Measurements from ENCODE around the gene DIMT1. TPM values are rescaled to one million over a fixed set of nuclear protein-coding genes. Genes with fewer than 3 reads are reported as not detected.

DIMT1 gene
- total and polyA plus RNA-seq, 4 experiments from 2014 or later = 27.9 to 53.5 (median 40.3) TPM

DNA sequence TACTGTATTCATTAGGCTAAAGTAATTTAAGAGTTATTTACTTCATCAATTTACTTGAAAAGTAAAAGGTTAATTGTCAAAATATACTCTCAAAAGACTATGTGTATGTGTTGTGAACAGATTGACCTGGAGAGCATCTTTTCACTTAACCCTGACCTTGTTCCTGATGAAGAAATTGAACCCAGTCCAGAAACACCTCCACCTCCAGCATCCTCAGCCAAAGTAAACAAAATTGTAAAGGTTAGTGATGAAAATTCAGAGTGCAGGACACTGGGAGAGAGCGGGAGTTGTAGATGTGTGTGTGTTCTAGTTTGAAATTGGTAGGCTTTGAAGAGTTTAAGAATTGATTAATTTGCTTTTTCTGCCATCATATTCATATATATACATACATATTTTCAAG, 55.8 kb downstream of the DIMT1 start:
- peaks cover 22 to 37% (median 28%) of the 10 kb centered on the region in 4 donors for H3K4me1 Mint-ChIP-seq
- CTCF ChIA-PET (ENCODE audit: partially characterized antibody) = no interaction called here
- H3K9me3 ChIP-seq (ENCODE audit: control insufficient read depth in 1 of 2, low read length in 2 of 2) = no peaks in the 10 kb centered on the region

DNA sequence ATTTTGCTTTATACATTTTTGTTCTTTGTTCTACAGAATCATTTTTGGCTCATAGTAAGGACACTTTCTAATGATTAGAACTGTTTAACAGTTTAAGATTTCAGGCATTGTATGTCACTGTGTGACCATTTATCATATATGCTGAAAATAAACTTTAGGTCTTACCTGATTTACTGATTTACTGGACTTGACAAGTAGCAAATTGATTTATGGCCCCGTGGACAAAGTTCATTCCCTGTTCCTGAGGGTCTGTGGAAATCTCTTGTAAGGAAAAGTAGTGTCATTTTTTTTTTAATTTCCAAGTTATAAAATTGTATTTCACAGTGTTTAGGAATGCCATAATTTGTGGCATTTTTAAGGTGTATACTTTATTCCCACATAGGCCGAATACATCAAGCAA, 57.0 kb downstream of the DIMT1 start:
- Mint-ChIP-seq H3K4me3 (no peak overlapping the region), H3K27ac (peak overlapping the region in 5 of 7 donors; percentile 14 to 86 (median 43)), H3K36me3 (peaks cover 17 to 32% of the 10 kb centered on the region in 2 donors), H3K4me1 (peaks cover 32 to 49% (median 37%) of the 10 kb centered on the region in 4 donors), H3K9me3 (no peaks in the 10 kb centered on the region), H3K27me3 (no peaks in the 10 kb centered on the region)
- Histone ChIP-seq H3K27me3 (ENCODE audit: insufficient read depth, low read length) (no peaks in the 10 kb centered on the region), H3K36me3 (ENCODE audit: insufficient read depth, low read length) (peaks cover 16% of the 10 kb centered on the region), H3K4me3 (ENCODE audit: low read length in 2 of 2) (no peak overlapping the region), H3K9me3 (ENCODE audit: control insufficient read depth in 1 of 2, low read length in 2 of 2) (no peaks in the 10 kb centered on the region), H3K4me1 (ENCODE audit: insufficient read depth, low read length) (peaks cover 51% of the 10 kb centered on the region), H3K27ac (ENCODE audit: low read depth, low read length) (no peak overlapping the region)
- DNase-seq = no peak
- CTCF ChIA-PET (ENCODE audit: partially characterized antibody) = interaction anchor here (1.1 to 3.9 kb wide), 3 partner anchors 55 to 122 kb away, joined by 4 to 17 read pairs (median 4); no protein-coding TSS in a partner anchor
- intact Hi-C loops (cut with micrococcal nuclease) = no loop called here
- POLR2A ChIA-PET (ENCODE audit: partially characterized antibody) = interaction anchor here (1.2 kb wide), 1 partner anchor 13 kb away, joined by 4 read pairs; no protein-coding TSS in a partner anchor

More for the DNA sequence above, 55.8 kb downstream of the DIMT1 start:
- intact Hi-C loops (cut with micrococcal nuclease) = no loop called here
- no peaks in the 10 kb centered on the region for H3K27me3 Mint-ChIP-seq
- no peak overlapping the region for H3K4me3 Mint-ChIP-seq
- POLR2A ChIA-PET (ENCODE audit: partially characterized antibody) = no interaction called here
- Histone ChIP-seq H3K27ac (ENCODE audit: low read depth, low read length) (no peak overlapping the region), H3K36me3 (ENCODE audit: insufficient read depth, low read length) (peaks cover 22% of the 10 kb centered on the region), H3K27me3 (ENCODE audit: insufficient read depth, low read length) (no peaks in the 10 kb centered on the region), H3K4me3 (ENCODE audit: low read length in 2 of 2) (no peak overlapping the region), H3K4me1 (ENCODE audit: insufficient read depth, low read length) (peaks cover 40% of the 10 kb centered on the region)
- peaks cover 23 to 40% of the 10 kb centered on the region in 2 donors for H3K36me3 Mint-ChIP-seq
- peak overlapping the region; percentile 34 to 92 (median 64) for H3K27ac Mint-ChIP-seq
- H3K9me3 Mint-ChIP-seq = no peaks in the 10 kb centered on the region
- no peak for DNase-seq

DNA sequence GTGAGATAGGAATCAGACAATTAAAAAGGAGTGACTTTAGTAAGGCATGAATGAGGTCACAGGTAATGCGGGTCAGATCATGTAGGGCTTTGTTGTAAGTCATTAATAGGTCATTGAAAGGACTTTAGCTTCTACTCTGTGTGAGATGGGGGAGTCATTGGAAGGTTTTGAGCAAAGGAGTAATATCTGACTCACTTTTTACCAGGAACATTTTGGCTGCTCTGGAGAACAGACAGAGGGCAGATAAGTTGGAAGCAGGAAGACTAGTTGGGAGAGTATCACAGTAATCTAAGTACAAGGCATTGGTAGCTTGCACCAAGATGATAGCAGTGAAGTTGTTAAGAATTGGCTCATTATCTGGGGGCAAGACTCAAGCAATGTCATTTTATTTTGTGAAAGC, 60.3 kb downstream of the DIMT1 start:
- Histone ChIP-seq H3K27me3 (ENCODE audit: insufficient read depth, low read length) (no peaks in the 10 kb centered on the region), H3K27ac (ENCODE audit: low read depth, low read length) (no peak overlapping the region), H3K4me3 (ENCODE audit: low read length in 2 of 2) (no peak overlapping the region), H3K36me3 (ENCODE audit: insufficient read depth, low read length) (peaks cover under 1% of the 10 kb centered on the region), H3K4me1 (ENCODE audit: insufficient read depth, low read length) (peaks cover 65% of the 10 kb centered on the region), H3K9me3 (ENCODE audit: control insufficient read depth in 1 of 2, low read length in 2 of 2) (no peaks in the 10 kb centered on the region)
- Mint-ChIP-seq H3K4me3 (peak overlapping the region in 3 of 8 donors; percentile 41 to 78 (median 76)), H3K27me3 (no peaks in the 10 kb centered on the region), H3K36me3 (peaks cover 8 to 13% of the 10 kb centered on the region in 2 donors), H3K9me3 (no peaks in the 10 kb centered on the region), H3K4me1 (peaks cover 44 to 72% (median 54%) of the 10 kb centered on the region in 4 donors), H3K27ac (peak overlapping the region; percentile 19 to 91 (median 75))
- ChIA-PET CTCF (ENCODE audit: partially characterized antibody) (interaction anchor here (0.8 to 6.3 kb wide), 8 partner anchors 8 to 119 kb away, joined by 3 to 45 read pairs (median 4); partner anchors contain the start of gene KIF2A), POLR2A (ENCODE audit: partially characterized antibody) (interaction anchor here (0.7 to 3.5 kb wide), 3 partner anchors 38 to 52 kb away, joined by 4 to 13 read pairs (median 5); partner anchors contain the start of gene KIF2A)
- no peak for DNase-seq
- intact Hi-C loops (cut with micrococcal nuclease) = no loop called here

DNA sequence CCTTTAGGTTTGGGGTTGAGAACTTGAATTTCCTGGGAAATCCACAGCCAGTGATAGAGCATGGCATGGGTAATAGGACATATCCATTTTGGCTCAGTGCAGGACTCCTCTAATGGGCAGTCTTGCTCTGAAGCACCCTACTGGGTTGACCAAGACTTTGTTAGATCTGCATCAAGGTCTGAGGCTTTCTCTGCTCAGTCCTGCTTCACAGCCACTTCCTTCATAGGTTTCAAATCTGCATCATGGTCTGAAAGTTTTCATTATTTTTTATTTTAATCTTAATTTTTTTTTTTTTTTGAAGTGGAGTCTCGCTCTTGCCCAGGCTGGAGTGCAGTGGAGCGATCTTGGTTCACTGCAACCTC, 61.2 kb downstream of the DIMT1 start:
- CTCF ChIA-PET (ENCODE audit: partially characterized antibody) = interaction anchor here (1.3 to 6.3 kb wide), 2 partner anchors 9 to 51 kb away, joined by 9 to 45 read pairs; no protein-coding TSS in a partner anchor
- Mint-ChIP-seq H3K4me3 (peak overlapping the region in 6 of 8 donors; percentile 69 to 85 (median 79)), H3K4me1 (peaks cover 43 to 70% (median 55%) of the 10 kb centered on the region in 4 donors), H3K27me3 (no peaks in the 10 kb centered on the region), H3K36me3 (peaks cover 4 to 8% of the 10 kb centered on the region in 2 donors), H3K27ac (peak overlapping the region; percentile 79 to 90 (median 88)), H3K9me3 (no peaks in the 10 kb centered on the region)
- H3K36me3 ChIP-seq (ENCODE audit: insufficient read depth, low read length) = no peaks in the 10 kb centered on the region
- no peaks in the 10 kb centered on the region for H3K27me3 ChIP-seq (ENCODE audit: insufficient read depth, low read length)
- peaks cover 55% of the 10 kb centered on the region for H3K4me1 ChIP-seq (ENCODE audit: insufficient read depth, low read length)
- POLR2A ChIA-PET (ENCODE audit: partially characterized antibody) = interaction anchor here (3.5 kb wide), 1 partner anchor 37 kb away, joined by 13 read pairs; the partner anchor contains the start of gene KIF2A
- intact Hi-C loops (cut with micrococcal nuclease) = no loop called here
- no peak overlapping the region for H3K4me3 ChIP-seq (ENCODE audit: low read length in 2 of 2)
- no peak for DNase-seq
- peak overlapping the region; percentile 26 for H3K27ac ChIP-seq (ENCODE audit: low read depth, low read length)
- no peaks in the 10 kb centered on the region for H3K9me3 ChIP-seq (ENCODE audit: control insufficient read depth in 1 of 2, low read length in 2 of 2)

DNA sequence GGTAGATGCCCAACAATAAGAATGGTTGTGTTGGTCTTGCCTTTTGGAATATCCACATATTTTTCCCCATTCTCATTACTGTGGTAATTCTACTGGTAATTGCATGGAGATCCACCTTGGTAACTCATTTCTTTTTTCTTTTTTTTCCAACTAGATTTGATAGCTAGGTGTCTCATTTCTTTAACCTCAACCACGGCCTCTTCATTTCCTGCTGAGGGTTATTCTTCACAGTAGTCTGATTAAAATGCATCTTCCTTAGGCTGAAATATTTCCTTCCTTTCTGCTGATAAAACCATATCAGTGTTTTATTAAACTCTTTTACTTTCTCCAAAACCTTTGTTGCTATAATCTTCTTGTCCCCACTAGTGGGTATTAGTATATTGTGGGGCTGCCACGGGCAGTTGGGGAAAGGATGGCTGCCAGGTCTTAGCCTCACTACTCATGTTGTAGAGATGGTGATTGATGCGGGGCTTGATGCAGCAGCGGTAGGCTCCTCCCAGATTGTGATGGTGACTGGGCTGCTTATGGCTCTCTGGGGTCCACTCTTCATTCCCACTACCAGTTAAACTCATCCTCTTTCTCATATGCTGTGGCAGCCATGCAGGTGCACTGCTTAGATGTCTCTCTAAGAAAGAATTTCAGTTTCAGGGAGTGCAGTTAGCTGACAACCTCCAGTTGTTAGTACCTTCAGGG, 61.8 kb downstream of the DIMT1 start:
- H3K9me3 Mint-ChIP-seq = no peaks in the 10 kb centered on the region
- H3K9me3 ChIP-seq (ENCODE audit: control insufficient read depth in 1 of 2, low read length in 2 of 2) = no peaks in the 10 kb centered on the region
- peak overlapping the region; percentile 79 to 90 (median 88) for H3K27ac Mint-ChIP-seq
- peaks cover 41 to 69% (median 53%) of the 10 kb centered on the region in 4 donors for H3K4me1 Mint-ChIP-seq
- ChIA-PET CTCF (ENCODE audit: partially characterized antibody) (interaction anchor here (1.0 to 6.3 kb wide), 7 partner anchors 9 to 118 kb away, joined by 4 to 45 read pairs (median 9); partner anchors contain the start of gene KIF2A), POLR2A (ENCODE audit: partially characterized antibody) (interaction anchor here (0.9 to 3.0 kb wide), 3 partner anchors 36 to 118 kb away, joined by 3 to 11 read pairs (median 3); partner anchors contain the start of gene KIF2A)
- peak overlapping the region; percentile 26 for H3K27ac ChIP-seq (ENCODE audit: low read depth, low read length)
- H3K4me3 Mint-ChIP-seq = peak overlapping the region; percentile 5 to 85 (median 76)
- intact Hi-C loops (cut with micrococcal nuclease) = loop anchor here (2.0 kb wide), 1 partner anchor 35 kb away; the partner anchor contains the start of gene KIF2A
- H3K27me3 Mint-ChIP-seq = no peaks in the 10 kb centered on the region
- peaks cover 53% of the 10 kb centered on the region for H3K4me1 ChIP-seq (ENCODE audit: insufficient read depth, low read length)
- H3K4me3 ChIP-seq (ENCODE audit: low read length in 2 of 2) = no peak overlapping the region
- H3K36me3 ChIP-seq (ENCODE audit: insufficient read depth, low read length) = no peaks in the 10 kb centered on the region
- peaks cover 4 to 8% of the 10 kb centered on the region in 2 donors for H3K36me3 Mint-ChIP-seq
- no peaks in the 10 kb centered on the region for H3K27me3 ChIP-seq (ENCODE audit: insufficient read depth, low read length)
- DNase-seq = peak; percentile 17 to 42 (median 26)

DNA sequence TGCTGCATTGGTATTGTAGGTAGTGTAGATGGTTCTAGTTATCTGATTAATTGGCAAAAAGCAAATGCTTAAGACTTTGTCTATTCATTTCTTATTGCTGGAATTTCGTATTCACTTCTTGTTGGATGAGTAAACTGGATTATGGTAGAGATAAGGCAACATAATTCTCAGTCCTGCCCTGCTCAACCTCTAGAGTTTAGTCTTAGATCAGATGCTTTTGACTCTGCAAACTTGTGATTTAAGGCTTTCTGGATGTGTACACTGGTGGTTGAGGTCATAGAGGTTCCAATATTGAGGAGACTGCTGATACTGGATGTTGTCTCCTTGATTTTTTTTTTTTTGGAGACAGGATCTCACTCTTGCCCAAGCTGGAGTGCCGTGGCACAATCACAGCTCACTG, 62.7 kb downstream of the DIMT1 start:
- Histone ChIP-seq H3K36me3 (ENCODE audit: insufficient read depth, low read length) (no peaks in the 10 kb centered on the region), H3K9me3 (ENCODE audit: control insufficient read depth in 1 of 2, low read length in 2 of 2) (no peaks in the 10 kb centered on the region), H3K4me1 (ENCODE audit: insufficient read depth, low read length) (peaks cover 47% of the 10 kb centered on the region), H3K27ac (ENCODE audit: low read depth, low read length) (peak overlapping the region; percentile 26), H3K4me3 (ENCODE audit: low read length in 2 of 2) (no peak overlapping the region), H3K27me3 (ENCODE audit: insufficient read depth, low read length) (no peaks in the 10 kb centered on the region)
- Mint-ChIP-seq H3K27me3 (no peaks in the 10 kb centered on the region), H3K9me3 (no peaks in the 10 kb centered on the region), H3K4me1 (peaks cover 41 to 75% (median 56%) of the 10 kb centered on the region in 4 donors), H3K36me3 (peaks cover 6 to 8% of the 10 kb centered on the region in 2 donors), H3K27ac (peak overlapping the region in 6 of 7 donors; percentile 23 to 90 (median 84)), H3K4me3 (peak overlapping the region in 3 of 8 donors; percentile 4 to 85 (median 5))
- ChIA-PET CTCF (ENCODE audit: partially characterized antibody) (interaction anchor here (0.7 to 6.3 kb wide), 19 partner anchors 10 to 117 kb away, joined by 3 to 45 read pairs (median 4); partner anchors contain the start of genes DIMT1 and KIF2A), POLR2A (ENCODE audit: partially characterized antibody) (interaction anchor here (0.9 to 3.0 kb wide), 2 partner anchors 35 to 117 kb away, joined by 3 to 11 read pairs; partner anchors contain the start of gene KIF2A)
- DNase-seq = no peak
- intact Hi-C loops (cut with micrococcal nuclease) = loop anchor here (1.0 to 2.0 kb wide), 2 partner anchors 34 to 49 kb away; partner anchors contain the start of gene KIF2A

All from CD4-positive, alpha-beta memory T cell (primary cell).